Hindlimb muscle (tissue), 1 donor: Measurements from ENCODE around the gene PIP5K1B. TPM values are rescaled to one million over a fixed set of nuclear protein-coding genes. Genes with fewer than 3 reads are reported as not detected.

ENCODE experiments used
- DNase-seq: peaks from one replicate; pipeline ENCODE4 v3.0.0-alpha.2; 2013
- polyA plus RNA-seq: library from polyadenylated mRNA; unstranded; fragments of 120-200 nt; gene quantifications from one replicate; pipeline ENCODE4 v1.2.1, GENCODE V29; 2013; ENCODE audit not compliant: insufficient read length

PIP5K1B gene
- polyA plus RNA-seq, 1 donor: 1.7 TPM

DNA sequence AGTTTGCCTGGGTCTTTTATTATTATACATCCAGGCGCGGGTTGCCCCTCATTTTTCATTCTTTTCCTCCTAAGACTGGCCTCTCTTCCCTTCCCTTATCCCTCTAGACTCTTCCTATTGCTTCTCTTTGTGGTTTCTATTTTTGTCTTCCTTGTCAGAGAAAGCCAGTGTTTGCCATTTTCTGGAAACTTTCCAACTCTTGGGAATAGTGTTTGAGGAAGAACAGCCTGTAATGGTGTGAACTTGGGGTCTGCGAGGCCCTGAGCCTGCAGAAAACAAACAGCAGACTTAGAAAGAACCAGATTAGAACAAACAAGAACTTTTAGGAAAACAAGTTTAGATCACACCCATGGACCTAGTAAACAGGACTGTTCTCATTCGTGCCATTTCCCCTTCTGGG is 293.3 kb downstream of the PIP5K1B start:
- DNase-seq: no peak

DNA sequence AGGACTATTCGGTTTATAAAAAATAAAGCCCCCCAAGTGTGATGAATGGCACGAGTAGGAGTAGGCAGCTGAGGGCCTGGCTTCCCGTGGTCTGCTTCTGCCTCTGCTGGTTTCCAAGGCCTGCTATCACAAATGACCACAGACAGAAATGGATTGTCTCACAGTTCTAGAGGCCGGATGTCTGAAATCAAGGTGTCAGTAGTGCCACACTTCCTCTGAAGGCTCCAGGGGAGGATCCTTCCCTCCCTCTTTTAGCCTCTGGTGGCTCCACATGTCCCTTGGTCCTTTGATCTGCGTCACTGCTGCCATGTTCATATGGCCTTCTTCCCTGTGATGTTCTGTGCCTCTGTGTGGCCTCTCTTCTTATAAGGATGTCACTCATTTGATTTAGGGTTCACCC is 293.8 kb downstream of the PIP5K1B start:
- DNase-seq: no peak

DNA sequence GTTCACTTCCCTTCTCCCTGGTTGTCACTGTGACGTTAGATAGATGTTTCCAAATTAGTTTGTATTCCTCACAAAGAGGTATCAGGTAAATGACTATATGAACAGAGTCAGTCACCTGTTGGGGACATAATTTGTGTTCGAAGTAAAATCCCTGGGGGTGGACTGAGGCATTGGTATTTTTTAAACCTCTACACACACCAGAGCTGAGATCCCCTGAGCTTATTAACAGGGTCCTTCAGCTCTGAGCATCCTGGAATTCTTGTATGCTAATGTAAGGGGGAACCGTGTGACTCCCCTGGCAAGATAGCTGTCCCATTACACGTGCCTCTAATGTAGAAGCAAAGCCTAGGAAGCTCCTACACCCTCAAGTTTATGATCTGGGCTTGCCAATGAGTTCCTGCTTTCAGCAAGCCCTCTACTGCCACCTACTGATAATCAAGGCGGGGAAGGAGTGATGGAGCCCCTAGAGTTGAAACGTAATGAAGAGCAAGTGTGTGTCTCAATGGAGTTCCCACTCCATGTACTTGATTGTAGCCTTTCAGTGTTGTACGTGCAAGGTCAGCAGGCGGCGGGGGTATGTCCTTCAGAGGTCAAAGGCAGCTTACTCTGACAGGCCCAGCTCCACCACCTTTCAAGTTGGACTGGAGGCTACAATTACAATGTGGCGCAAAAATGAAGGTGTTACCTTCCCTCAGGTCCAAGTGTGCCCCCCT is 294.5 kb downstream of the PIP5K1B start:
- peak; percentile 50 for DNase-seq

DNA sequence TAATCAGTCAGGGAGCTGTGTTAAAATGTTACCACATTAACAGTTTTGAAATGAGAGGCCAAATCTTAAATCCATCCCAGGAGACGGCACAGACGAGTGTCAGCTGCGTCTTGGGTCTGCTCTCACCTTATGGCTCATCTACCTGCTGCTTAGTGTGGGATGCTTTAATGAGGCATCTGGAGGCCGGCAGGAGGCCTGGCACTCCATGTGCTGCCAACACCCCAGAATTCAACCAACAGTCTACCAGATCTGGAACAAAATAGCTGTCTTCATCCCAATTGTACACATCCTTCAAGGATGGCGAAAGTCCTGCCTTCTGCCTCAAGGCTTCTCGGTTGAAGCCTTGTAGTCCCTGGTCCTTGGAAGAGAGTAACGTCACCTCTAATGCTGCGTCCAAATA is 296.9 kb downstream of the PIP5K1B start:
- DNase-seq: no peak

DNA sequence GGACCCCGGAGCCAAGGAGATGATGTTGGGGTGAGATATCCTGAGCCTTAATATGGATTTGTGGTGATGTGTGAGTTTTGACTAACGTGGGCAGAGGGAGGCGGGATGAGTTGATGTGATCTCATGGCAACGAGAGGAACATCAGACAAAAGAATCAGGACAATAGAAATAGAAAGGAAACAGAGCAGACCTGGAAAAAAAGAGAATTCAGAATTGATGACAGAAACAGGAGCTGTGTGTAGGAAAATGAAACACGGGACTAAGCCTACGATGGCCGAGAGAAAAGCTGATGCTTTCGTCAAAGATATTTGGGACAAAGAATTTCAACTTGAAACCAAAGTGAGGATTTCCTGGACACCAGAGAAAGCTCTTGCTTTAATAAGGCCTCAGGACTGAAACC is 298.0 kb downstream of the PIP5K1B start:
- DNase-seq: no peak

DNA sequence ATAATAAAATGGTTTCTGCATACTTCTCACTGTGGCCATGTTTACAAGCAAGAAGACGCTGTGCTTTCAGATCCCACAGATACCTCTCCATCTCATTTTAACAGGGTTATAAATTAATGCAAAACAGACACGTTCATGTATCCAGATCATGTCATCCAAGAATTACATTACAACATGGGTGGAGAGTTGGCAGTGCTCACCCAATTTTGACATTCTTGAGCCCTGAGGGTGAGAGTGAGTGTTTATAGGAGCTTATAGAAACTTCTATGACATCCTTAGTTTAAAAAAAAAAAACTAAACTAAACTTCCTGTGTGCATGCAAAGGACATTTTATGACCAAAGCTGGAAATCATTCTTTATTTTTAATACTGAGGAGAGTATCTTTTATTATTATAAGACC is 299.8 kb downstream of the PIP5K1B start:
- DNase-seq: no peak

DNA sequence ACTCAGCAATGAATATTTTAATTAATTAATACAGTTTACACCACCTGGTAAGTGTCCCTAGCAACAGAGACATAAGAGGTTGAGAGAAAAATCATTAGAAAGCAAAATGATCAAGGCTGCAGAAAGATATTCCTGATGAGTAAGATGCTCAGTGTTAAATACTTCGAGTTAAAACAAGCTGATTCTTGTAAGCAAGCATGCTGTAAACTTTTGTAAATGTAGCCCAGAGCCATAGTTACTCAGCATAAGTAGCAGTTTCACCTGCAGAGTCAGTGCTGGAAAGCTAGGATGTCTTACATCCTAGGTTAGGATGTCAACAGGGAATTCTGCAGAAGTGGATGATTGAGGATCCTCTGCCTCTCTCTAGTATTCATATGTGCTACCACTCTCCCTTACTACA is 304.7 kb downstream of the PIP5K1B start:
- no peak for DNase-seq

DNA sequence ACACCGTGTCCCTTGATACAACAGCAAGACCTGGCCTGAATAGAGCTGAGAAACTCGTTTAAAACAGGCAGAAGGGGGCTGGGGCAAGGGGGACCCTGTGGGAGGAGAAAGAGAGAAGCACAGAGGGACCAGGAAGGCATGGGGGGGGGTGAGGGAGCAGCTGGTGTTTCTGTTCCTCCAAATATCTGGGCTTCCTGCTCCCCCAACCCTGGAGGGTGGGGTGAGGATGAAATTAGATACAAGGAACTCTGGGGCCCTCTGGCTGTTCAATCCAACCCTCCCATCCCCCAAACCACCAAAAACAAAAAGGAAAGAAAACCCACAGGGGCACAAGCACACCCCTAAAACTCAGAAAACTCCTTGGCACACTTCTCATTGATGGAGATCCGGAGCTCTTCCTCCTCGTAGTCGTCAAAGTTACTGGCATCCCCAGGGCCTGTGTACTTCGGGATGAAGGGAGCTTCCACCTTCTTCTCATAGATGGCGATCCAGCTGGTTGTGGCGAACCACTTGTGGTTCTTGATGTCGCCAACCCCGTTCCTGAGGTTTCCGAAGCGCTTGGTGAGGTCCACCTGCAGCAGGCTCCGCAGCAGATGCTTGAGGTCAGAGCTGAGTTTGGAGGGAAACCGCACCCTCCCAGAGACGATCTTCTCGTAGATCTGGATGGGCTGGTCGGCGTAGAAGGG is 307.8 kb downstream of the PIP5K1B start:
- DNase-seq: no peak

DNA sequence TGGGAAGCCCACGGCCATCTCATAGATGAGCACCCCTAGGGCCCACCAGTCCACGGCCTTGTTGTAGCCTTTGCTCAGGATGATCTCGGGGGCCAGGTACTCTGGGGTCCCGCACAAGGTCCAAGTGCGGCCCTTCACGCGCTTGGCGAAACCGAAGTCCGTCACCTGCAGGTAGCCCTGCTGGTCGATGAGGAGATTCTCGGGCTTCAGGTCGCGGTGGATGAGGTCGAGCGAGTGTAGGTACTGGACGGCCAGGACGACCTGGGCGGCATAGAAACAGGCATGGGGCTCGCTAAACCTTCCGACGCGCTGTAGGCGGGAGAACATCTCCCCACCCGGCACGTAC is 308.3 kb downstream of the PIP5K1B start:
- no peak for DNase-seq

DNA sequence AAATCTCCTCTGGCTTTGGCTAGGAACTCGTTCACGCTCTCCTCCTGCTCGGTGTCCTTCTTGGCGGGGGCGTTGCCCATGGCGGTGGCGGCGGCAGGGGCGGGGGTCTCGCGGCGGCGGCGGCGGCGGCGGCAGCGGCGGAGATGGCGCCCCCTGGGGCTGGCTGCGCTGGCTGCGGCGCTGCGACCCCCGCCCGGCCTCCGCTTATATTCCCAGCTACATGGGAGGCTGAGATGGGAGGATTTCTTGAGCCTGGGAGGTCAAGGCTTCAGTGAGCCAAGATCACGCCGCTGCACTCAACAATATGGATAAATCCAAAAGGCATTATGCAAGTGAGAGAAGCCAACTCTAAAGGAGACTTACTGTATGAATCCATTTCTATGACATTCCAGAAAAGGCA is 309.0 kb downstream of the PIP5K1B start, which contains the start of gene PRKACG:
TSS of gene PRKACG (minus strand) at position 101 of the 400 bp plus-strand sequence. CDS start at position 80, 21 bp downstream.
- DNase-seq: no peak

DNA sequence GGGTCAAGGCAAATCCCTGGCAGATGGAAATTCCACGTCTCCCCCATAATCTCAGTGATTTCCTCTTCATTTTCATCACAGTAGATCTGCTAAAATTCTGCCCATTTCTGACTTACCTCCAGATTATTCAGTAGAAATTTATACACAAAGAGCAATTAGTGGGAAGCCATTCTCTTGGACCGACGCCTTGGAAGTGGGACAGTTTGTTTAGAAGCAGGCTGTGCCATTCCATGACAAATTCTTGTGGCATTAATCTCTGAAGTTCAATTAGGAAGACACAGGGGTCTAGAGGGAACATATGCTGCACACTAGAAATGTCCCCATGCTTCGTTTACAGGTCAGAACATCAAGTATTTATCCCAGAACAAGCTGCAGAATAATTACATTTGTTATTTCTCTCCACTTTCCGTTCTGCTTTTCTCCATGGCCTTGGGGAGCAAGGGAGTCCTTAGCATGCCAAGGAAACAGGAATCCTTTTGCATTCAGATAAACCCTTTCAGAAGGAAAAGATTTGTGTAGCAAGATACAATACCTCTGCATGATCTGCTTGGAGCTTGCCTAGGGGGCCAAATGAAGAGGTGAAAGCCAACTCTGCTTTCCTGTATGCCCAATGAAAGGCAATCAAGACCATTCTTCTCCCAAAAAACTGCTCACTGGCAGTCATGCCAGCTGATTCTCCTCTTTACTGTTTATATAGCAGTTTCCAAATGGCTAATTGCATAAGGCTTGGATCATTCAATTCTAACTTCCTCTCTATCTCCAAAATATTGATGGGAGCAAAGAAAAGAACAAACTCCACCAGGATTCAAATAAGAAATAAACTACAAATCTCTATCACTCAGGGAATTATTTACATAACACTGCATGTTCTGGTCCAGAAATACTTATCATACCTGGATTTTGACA is 311.4 kb downstream of the PIP5K1B start:
- no peak for DNase-seq

DNA sequence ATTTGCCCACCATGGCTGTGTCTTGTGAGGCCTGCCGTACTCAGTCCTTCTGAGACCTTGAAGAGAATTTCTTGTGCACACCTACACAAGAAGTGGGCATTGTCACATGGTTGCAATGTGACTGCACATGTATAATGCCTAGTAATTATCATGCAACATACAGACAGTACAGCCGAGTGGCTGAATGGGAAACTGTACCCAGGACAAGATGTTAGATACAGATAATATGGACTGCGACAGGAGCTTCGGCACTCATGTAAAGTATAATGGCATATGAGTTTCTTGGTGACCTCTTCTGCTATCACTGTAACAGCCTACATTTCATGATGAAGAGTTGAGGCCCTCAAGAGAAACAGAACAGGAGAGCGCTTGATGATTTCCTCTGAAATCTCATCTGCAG is 313.7 kb downstream of the PIP5K1B start:
- DNase-seq: no peak

DNA sequence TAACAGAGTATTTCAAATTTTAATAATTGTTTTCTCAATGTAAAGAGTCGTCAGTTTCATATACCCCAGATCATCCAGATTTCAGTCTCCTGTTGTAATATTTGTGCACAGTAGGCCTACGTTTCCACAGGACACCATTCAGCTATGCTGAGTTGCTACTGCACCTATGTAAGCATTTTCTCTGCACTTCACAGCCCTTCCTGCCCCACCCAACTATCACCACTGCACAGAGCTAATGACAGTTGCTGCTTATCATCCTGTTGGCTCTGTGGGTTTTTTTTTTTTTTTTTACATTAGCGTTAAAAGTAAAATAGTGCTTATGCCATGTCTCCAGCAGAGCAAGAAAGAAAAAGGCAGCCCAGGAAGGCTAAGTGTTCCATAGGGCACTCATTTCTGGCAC is 314.8 kb downstream of the PIP5K1B start:
- no peak for DNase-seq

DNA sequence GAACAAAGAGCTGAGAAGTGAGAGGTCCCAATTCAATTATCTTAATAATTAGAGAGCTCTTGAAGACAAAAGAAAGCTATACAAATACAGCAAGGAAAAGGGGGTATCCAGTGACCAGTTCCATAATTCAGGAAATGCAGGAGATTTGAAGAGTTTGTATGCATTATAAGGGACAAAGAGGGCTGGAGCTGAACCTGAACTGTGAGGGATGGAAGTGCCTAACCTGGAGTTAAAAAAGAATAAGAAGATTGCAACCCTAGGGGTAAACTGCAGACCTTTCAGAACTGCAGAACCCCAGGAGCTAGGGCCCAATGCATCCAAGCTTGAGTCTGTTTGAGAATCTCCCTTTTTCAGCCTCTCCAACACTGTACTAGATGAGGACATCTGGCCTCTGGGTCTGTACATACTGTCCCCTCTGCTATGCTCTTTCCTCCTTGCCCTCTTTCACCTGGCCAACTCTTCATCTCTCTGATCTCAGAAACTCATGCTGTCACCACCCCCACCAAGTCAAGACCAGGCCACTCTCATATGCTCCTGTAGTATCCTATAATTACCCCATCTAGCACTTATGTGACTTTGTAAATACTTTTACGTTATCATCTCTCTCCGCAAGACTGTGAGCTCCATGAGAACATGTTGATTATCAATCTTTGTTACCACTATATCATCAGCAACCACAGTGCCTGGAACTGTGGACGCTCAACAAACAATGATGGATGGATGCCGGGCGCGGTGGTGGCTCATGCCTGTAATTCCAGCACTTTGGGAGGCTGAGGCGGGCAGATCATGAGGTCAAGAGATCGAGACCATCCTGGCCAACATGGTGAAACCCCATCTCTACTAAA is 315.5 kb downstream of the PIP5K1B start:
- no peak for DNase-seq

DNA sequence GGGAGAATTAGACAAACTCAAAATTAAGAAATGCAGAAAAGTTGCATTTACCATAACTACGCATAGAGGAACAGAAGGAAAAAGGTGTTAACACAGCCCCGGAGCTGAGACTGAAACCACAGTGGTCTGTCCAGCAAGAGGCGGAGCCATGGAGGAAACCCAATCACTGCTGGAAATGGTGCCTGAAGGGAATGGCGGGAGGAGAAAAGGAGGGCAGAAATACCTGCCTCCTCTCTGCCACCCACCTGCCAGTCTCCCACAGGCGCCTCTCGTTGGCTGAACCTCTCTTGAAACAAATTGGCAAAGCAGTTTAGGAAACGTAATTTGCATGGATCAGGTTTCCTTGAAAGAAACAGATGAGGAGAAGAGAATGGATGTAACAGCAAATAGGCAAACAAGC is 318.6 kb downstream of the PIP5K1B start:
- no peak for DNase-seq

DNA sequence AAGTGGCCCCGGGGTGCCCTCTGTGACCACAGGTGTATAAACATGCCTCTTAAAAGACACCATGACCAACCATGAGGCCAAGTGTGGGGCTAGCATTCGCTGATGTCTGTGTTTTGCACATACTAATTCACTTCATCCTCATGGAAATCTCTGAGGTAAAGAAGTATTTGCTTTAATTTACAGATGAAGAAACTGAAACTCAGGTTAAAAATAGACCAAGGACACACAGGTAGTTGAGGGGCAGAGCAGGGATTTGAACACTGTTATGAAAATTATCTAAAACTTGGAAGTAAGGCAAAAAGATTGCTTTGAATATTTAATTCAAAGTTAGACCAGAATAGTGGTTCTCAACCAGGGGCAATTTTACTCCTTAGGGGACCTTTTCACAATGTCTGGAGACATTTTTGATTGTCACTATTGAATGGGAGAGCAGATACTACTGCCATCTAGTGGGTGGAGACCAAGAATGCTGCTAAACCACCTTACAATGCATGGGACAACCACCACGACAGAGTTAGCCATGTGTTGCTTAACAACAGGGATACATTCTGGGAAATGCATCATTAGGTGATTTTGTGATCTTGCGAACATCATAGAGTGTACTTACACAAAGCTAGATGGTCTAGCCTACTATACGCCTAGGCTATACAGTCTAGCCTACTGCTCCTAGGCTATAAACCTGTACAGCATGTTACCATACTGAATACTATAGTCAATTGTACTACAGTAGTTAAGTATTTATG is 322.5 kb downstream of the PIP5K1B start:
- DNase-seq: no peak

DNA sequence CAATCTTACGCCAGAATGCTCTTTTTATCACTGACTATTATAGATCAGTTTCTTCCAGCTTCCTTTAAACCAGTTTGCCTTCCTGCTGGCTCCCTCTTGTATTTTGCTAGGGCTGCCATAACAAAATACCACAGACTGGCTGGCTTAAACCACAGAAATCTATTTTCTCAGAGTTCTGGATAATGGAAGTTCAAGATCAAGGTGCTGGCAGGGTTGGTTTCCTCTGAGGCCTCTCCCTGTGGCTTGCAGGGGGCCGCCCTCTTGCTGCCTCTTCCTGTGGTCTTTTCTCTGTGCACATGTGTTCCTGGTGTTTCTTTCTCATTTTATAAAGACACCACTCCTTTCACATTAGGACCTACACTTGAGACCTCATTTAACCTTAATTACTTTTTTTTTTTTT is 323.7 kb downstream of the PIP5K1B start:
- DNase-seq: no peak

DNA sequence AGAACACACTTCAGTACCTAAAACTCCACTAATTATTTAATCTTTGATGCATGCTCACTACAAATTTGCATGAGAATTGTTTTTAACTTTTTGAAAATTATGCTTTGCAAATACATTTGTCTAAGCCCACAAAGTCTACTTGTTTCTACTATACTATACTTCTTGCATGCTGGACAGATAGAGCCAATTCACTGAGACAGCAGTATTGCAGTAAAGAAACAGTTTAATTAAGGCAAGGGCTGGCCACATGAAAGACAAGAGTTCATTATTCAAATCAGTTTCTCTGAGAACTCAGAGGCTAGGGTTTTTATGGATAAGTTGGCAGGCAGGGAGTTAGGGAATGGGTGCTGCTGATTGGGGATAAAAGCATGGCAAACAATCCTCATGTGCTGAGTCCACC is 324.5 kb downstream of the PIP5K1B start:
- no peak for DNase-seq

DNA sequence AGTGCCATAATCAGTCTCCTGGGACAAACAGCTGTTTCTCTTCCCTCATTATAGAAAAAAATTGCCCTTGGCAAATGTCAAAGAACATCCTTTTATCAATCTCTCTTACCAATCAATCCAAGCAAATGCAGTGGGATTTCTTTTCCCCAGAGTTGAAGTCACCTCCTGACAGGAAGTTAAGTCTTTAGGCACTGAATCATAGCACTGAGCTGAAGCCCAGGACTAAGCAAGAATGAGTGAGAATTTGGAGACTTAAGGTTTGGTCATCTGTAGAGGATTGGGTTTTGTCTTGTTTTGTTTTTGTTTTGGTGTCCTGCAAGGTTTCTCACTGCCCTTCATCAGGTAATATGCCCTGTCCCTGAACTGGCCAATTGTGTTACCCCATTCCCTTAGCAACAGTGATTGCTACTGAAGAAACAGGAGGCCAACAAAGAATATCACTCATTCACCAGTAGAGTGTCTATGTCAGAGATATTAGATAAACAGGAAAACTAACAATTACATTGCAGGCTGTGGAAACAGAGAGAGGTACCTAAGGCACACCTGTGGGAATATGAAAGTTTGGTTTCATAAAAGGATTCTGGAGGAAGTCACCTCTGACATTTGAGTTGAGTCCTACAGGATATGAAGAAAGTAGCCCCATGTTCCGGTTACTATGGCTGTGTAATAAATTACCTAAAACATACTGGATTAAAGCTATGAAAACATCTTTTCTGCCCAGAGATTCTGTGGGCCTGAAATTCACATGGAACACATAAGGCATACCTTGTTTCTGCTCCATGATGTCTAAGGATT is 326.0 kb downstream of the PIP5K1B start:
- no peak for DNase-seq

DNA sequence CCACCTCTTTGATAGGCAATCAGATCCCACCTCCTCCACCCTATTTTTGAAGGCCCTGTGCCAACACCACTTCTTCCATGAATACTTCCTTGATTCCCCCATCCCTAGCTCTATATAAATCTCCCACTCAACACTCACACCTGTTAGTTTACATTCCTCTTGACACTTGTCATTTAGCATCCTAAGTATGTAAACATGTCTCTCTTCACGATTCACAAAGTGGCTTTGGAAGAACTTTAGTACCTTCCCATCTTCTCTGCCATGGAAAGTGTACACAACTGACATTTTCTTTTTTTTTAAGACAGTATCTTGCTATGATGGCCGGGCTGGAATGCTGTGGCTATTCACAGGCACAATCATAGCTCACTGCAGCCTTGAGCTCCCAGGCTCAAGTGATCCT is 329.0 kb downstream of the PIP5K1B start:
- no peak for DNase-seq
